ENCODE results near the gene NKG7. TPM values are rescaled to one million over a fixed set of nuclear protein-coding genes. Genes with fewer than 3 reads are reported as not detected.
A peak's percentile ranks its signal among the peaks of the same experiment; 100 is the strongest.

Gene NKG7
- total and polyA plus RNA-seq, 2 of the 13 experiments (the other 11 are each of a cell fraction or from before 2014, with no cell fraction given) = 0.40 TPM; not detected in 1

- TF ChIP-seq, protein P1, sequence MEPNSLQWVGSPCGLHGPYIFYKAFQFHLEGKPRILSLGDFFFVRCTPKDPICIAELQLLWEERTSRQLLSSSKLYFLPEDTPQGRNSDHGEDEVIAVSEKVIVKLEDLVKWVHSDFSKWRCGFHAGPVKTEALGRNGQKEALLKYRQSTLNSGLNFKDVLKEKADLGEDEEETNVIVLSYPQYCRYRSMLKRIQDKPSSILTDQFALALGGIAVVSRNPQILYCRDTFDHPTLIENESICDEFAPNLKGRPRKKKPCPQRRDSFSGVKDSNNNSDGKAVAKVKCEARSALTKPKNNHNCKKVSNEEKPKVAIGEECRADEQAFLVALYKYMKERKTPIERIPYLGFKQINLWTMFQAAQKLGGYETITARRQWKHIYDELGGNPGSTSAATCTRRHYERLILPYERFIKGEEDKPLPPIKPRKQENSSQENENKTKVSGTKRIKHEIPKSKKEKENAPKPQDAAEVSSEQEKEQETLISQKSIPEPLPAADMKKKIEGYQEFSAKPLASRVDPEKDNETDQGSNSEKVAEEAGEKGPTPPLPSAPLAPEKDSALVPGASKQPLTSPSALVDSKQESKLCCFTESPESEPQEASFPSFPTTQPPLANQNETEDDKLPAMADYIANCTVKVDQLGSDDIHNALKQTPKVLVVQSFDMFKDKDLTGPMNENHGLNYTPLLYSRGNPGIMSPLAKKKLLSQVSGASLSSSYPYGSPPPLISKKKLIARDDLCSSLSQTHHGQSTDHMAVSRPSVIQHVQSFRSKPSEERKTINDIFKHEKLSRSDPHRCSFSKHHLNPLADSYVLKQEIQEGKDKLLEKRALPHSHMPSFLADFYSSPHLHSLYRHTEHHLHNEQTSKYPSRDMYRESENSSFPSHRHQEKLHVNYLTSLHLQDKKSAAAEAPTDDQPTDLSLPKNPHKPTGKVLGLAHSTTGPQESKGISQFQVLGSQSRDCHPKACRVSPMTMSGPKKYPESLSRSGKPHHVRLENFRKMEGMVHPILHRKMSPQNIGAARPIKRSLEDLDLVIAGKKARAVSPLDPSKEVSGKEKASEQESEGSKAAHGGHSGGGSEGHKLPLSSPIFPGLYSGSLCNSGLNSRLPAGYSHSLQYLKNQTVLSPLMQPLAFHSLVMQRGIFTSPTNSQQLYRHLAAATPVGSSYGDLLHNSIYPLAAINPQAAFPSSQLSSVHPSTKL (CRISPR knock-in tag; IDR thresholded peaks at IDR 0.05) = peak; percentile 82
- TF ChIP-seq ZNF616 (CRISPR knock-in tag; IDR thresholded peaks at IDR 0.05; ENCODE audit: low read depth) (no peak), RARA (CRISPR knock-in tag; IDR thresholded peaks at IDR 0.05) (peak; percentile 67), CTCF (CRISPR knock-in tag; IDR thresholded peaks at IDR 0.05) (no peak), PITX1 (CRISPR knock-in tag; IDR thresholded peaks at IDR 0.05) (peak; percentile 75), ZIK1 (CRISPR knock-in tag; IDR thresholded peaks at IDR 0.05; ENCODE audit: borderline replicate concordance, low read depth) (no peak), RNF219 (CRISPR knock-in tag; IDR thresholded peaks at IDR 0.05) (no peak), ZNF782 (CRISPR knock-in tag; IDR thresholded peaks at IDR 0.05; ENCODE audit: borderline replicate concordance) (no peak), ZFP41 (CRISPR knock-in tag; IDR thresholded peaks at IDR 0.05; ENCODE audit: borderline replicate concordance) (no peak), REPIN1 (CRISPR knock-in tag; IDR thresholded peaks at IDR 0.05; ENCODE audit: borderline replicate concordance, low read depth) (no peak), ZNF839 (CRISPR knock-in tag; IDR thresholded peaks at IDR 0.05; ENCODE audit: borderline replicate concordance) (no peak), MNT (IDR thresholded peaks at IDR 0.05) (no peak), ZNF775 (CRISPR knock-in tag; IDR thresholded peaks at IDR 0.05; ENCODE audit: borderline replicate concordance) (no peak), HDAC1 (CRISPR knock-in tag; IDR thresholded peaks at IDR 0.05) (peak; percentile 59; the same call in 1 of the 2 replicates), ZNF326 (CRISPR knock-in tag; IDR thresholded peaks at IDR 0.05; ENCODE audit: borderline replicate concordance) (no peak), ZNF350 (CRISPR knock-in tag; IDR thresholded peaks at IDR 0.05; ENCODE audit: borderline replicate concordance, low read depth) (no peak), NR2F6 (IDR thresholded peaks at IDR 0.05) (peak; percentile 78), NR2F6 (CRISPR knock-in tag; IDR thresholded peaks at IDR 0.05) (peak; percentile 80)
- TF ChIP-seq, protein P2, sequence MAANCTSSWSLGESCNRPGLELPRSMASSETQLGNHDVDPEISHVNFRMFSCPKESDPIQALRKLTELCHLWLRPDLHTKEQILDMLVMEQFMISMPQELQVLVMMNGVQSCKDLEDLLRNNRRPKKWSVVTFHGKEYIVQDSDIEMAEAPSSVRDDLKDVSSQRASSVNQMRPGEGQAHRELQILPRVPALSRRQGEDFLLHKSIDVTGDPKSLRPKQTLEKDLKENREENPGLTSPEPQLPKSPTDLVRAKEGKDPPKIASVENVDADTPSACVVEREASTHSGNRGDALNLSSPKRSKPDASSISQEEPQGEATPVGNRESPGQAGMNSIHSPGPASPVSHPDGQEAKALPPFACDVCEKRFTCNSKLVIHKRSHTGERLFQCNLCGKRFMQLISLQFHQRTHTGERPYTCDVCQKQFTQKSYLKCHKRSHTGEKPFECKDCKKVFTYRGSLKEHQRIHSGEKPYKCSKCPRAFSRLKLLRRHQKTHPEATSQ (CRISPR knock-in tag; IDR thresholded peaks at IDR 0.05; ENCODE audit: borderline replicate concordance) = no peak
Observed at GRCh38 chr19:51354742-51355148, 17.7 kb downstream of the NKG7 start (continued).

Measured in HepG2 (cell line).